Measurements from ENCODE around the gene SLC3A2.

SLC3A2 gene

GRCh38 chr11:62880231-62880802 is 379 bp upstream of the SLC3A2 start:
- peak; percentile 34 to 36 for DNase-seq (ENCODE audit: low read depth in 2 of 2)

- peak; percentile 90 to 93 for DNase-seq (ENCODE audit: low read depth in 2 of 2)
Observed at GRCh38 chr11:62881579-62882430, 1.1 kb downstream of the SLC3A2 start.

- no peak for DNase-seq (ENCODE audit: low read depth in 2 of 2)
Observed at GRCh38 chr11:62882431-62882749, 1.7 kb downstream of the SLC3A2 start.

- DNase-seq (ENCODE audit: low read depth in 2 of 2) = no peak
Observed at GRCh38 chr11:62882788-62883501, 2.2 kb downstream of the SLC3A2 start.

- DNase-seq (ENCODE audit: low read depth in 2 of 2) = no peak
Observed at GRCh38 chr11:62883673-62884072, 3.0 kb downstream of the SLC3A2 start.

GRCh38 chr11:62885137-62885750 is 4.5 kb downstream of the SLC3A2 start:
- no peak for DNase-seq (ENCODE audit: low read depth in 2 of 2)

- no peak for DNase-seq (ENCODE audit: low read depth in 2 of 2)
Observed at GRCh38 chr11:62888406-62888805, 7.7 kb downstream of the SLC3A2 start.

GRCh38 chr11:62889126-62889483 is 8.4 kb downstream of the SLC3A2 start:
- no peak for DNase-seq (ENCODE audit: low read depth in 2 of 2)

GRCh38 chr11:62889484-62890437 is 9.1 kb downstream of the SLC3A2 start:
- DNase-seq (ENCODE audit: low read depth in 2 of 2) = no peak

GRCh38 chr11:62892077-62892922 is 11.6 kb downstream of the SLC3A2 start:
- no peak for DNase-seq (ENCODE audit: low read depth in 2 of 2)

GRCh38 chr11:62895501-62895900 is 14.8 kb downstream of the SLC3A2 start:
- DNase-seq (ENCODE audit: low read depth in 2 of 2) = no peak

GRCh38 chr11:62896049-62896448 is 15.4 kb downstream of the SLC3A2 start:
- DNase-seq (ENCODE audit: low read depth in 2 of 2) = no peak

- no peak for DNase-seq (ENCODE audit: low read depth in 2 of 2)
Observed at GRCh38 chr11:62897311-62897710, 16.6 kb downstream of the SLC3A2 start.

GRCh38 chr11:62898027-62898426 is 17.3 kb downstream of the SLC3A2 start:
- DNase-seq (ENCODE audit: low read depth in 2 of 2) = no peak

GRCh38 chr11:62902932-62903331 is 22.2 kb downstream of the SLC3A2 start:
- no peak for DNase-seq (ENCODE audit: low read depth in 2 of 2)

- DNase-seq (ENCODE audit: low read depth in 2 of 2) = no peak
Observed at GRCh38 chr11:62905296-62905695, 24.6 kb downstream of the SLC3A2 start.

- DNase-seq (ENCODE audit: low read depth in 2 of 2) = peak; percentile 41 to 54
Observed at GRCh38 chr11:62905927-62906531, 25.3 kb downstream of the SLC3A2 start.

- no peak for DNase-seq (ENCODE audit: low read depth in 2 of 2)
Observed at GRCh38 chr11:62908468-62909072, 27.9 kb downstream of the SLC3A2 start.

GRCh38 chr11:62909107-62909894 is 28.6 kb downstream of the SLC3A2 start:
- no peak for DNase-seq (ENCODE audit: low read depth in 2 of 2)
